SK-N-MC (cell line): ENCODE data around the gene CABCOCO1.

Source experiments
- DNase-seq: peaks from one replicate; pipeline ENCODE4 v3.0.0-alpha.2; 2011; ENCODE audit warnings: low read depth, low spot score
- H3K27ac ChIP-seq: fragments of 200-600 bp; sonication (generic); 2 replicates; pipeline ENCODE4 v1.5.1; 2016; ENCODE audit warnings: mixed run types
- H3K36me3 ChIP-seq: fragments of 200-600 bp; sonication (generic); 2 replicates; pipeline ENCODE4 v1.6.1; 2017; ENCODE audit warnings: antibody characterized with exemption, low read length, mixed read lengths; ENCODE audit not compliant: insufficient read depth
- H3K4me3 ChIP-seq: fragments of 200-600 bp; sonication (generic); 2 replicates; pipeline ENCODE4 v1.5.1; 2016
- H3K9ac ChIP-seq: fragments of 200-600 bp; sonication (generic); 2 replicates; pipeline ENCODE4 v1.8.0; 2017; ENCODE audit warnings: mixed run types, mixed read lengths; ENCODE audit not compliant: insufficient read length
- H3K9me3 ChIP-seq: fragments of 200-600 bp; sonication (generic); 2 replicates; pipeline ENCODE4 v1.6.1; 2017; ENCODE audit warnings: low read depth, mild to moderate bottlenecking, antibody characterized with exemption, low read length, moderate library complexity, mixed read lengths
- EZH2 ChIP-seq: fragments of 200-600 bp; sonication (generic); IDR thresholded peaks from one replicate; pipeline ENCODE4 v1.6.1; 2017; ENCODE audit warnings: antibody characterized with exemption
- FOXP2 ChIP-seq: optimal IDR thresholded peaks from 2 replicates; pipeline ENCODE3; 2011; ENCODE audit warnings: mild to moderate bottlenecking, moderate library complexity; ENCODE audit not compliant: insufficient read depth; ENCODE audit errors: extremely low read length, control extremely low read depth
- POLR2AphosphoS5 ChIP-seq: IDR thresholded peaks from 2 replicates; pipeline ENCODE4 v1.6.1; 2012; ENCODE audit warnings: mild to moderate bottlenecking, low read depth, low read length, borderline replicate concordance

The CABCOCO1 gene

GRCh38 chr10:61627266-61627665 lies 35.5 kb upstream of the CABCOCO1 start:
- TF ChIP-seq POLR2AphosphoS5 (no peak), FOXP2 (no peak), EZH2 (no peak)
- no peak overlapping the region for H3K9ac ChIP-seq
- H3K9me3 ChIP-seq, result no peaks in the 10 kb centered on the region
- no peaks in the 10 kb centered on the region for H3K36me3 ChIP-seq
- no peak for DNase-seq
- no peak overlapping the region for H3K4me3 ChIP-seq
- no peak overlapping the region for H3K27ac ChIP-seq

GRCh38 chr10:61628151-61628874 lies 34.4 kb upstream of the CABCOCO1 start:
- H3K9ac ChIP-seq, result no peak overlapping the region
- H3K9me3 ChIP-seq, result no peaks in the 10 kb centered on the region
- H3K36me3 ChIP-seq, result no peaks in the 10 kb centered on the region
- DNase-seq, result no peak
- no peak overlapping the region for H3K4me3 ChIP-seq
- peak overlapping the region; percentile 46 for H3K27ac ChIP-seq
- TF ChIP-seq POLR2AphosphoS5 (no peak), EZH2 (no peak), FOXP2 (no peak)

DNA sequence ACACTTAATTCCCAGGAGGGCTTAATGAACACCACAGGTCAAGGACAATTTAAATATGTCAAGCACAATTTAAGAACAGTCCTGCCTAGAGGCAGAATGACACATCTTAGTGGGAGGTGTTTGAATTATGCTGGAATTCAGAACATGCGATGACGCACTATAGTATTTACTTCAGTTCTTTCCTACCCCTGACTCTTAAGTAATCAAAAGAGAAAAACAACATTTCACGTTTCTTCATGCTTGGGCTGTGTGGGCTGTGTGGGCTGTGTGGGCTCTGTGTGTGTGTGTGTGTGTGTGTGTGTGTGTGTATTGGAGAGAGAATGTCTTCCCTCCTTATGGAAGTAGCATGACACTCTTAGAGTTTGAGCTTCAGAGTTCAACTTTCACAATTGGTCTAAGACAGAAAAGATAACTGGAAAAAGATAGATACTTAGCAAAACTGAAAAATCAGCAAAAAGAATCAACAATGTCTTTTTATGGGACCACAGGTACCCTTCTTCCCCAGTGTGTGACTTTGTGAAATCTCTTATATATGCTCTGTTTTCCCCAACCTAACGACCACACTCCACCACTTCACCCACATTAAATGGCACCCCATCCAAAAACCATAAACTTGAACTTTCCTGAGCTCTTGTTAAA lies 33.7 kb upstream of the CABCOCO1 start:
- Histone ChIP-seq H3K27ac (no peak overlapping the region), H3K4me3 (no peak overlapping the region), H3K36me3 (no peaks in the 10 kb centered on the region), H3K9me3 (no peaks in the 10 kb centered on the region), H3K9ac (no peak overlapping the region)
- no peak for DNase-seq
- no peak for TF ChIP-seq POLR2AphosphoS5
- TF ChIP-seq EZH2, result no peak
- TF ChIP-seq FOXP2, result no peak

GRCh38 chr10:61629576-61629975 lies 33.2 kb upstream of the CABCOCO1 start:
- no peak overlapping the region for H3K27ac ChIP-seq
- H3K36me3 ChIP-seq, result no peaks in the 10 kb centered on the region
- H3K9me3 ChIP-seq, result no peaks in the 10 kb centered on the region
- DNase-seq, result no peak
- TF ChIP-seq POLR2AphosphoS5, result no peak
- no peak for TF ChIP-seq FOXP2
- TF ChIP-seq EZH2, result no peak
- no peak overlapping the region for H3K9ac ChIP-seq
- H3K4me3 ChIP-seq, result no peak overlapping the region

- no peak for DNase-seq
- TF ChIP-seq FOXP2, result no peak
- no peak for TF ChIP-seq POLR2AphosphoS5
- TF ChIP-seq EZH2, result no peak
- Histone ChIP-seq H3K9me3 (no peaks in the 10 kb centered on the region), H3K9ac (no peak overlapping the region), H3K4me3 (no peak overlapping the region), H3K36me3 (no peaks in the 10 kb centered on the region), H3K27ac (no peak overlapping the region)
These were observed 30.6 kb upstream of the CABCOCO1 start for GRCh38 chr10:61632057-61632670.

GRCh38 chr10:61633665-61634064 lies 29.1 kb upstream of the CABCOCO1 start:
- no peak overlapping the region for H3K27ac ChIP-seq
- H3K4me3 ChIP-seq, result no peak overlapping the region
- DNase-seq, result no peak
- H3K9ac ChIP-seq, result no peak overlapping the region
- TF ChIP-seq POLR2AphosphoS5 (no peak), FOXP2 (no peak), EZH2 (no peak)
- no peaks in the 10 kb centered on the region for H3K9me3 ChIP-seq
- H3K36me3 ChIP-seq, result no peaks in the 10 kb centered on the region

DNA sequence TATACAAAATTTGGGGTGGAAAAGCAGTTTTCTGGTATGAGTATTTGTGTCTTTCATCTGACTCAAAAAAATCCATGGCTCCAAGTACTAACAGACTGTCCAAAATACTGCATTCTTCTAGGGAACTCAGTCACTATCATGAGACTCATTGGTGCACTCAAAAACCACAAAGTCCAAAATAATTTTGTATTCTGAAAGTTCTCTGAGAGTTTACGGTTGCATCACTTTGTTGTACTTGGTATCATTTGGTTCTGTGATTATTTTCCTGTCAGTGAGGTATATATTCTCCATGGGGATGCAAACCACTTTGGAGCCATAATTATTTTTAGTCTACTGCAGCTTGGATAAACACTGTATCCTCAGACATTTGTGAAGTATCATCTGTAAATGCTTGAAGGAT lies 28.0 kb upstream of the CABCOCO1 start:
- Histone ChIP-seq H3K36me3 (no peaks in the 10 kb centered on the region), H3K9me3 (no peaks in the 10 kb centered on the region), H3K4me3 (no peak overlapping the region), H3K9ac (no peak overlapping the region), H3K27ac (no peak overlapping the region)
- TF ChIP-seq POLR2AphosphoS5, result no peak
- no peak for TF ChIP-seq EZH2
- TF ChIP-seq FOXP2, result no peak
- no peak for DNase-seq

- TF ChIP-seq FOXP2, result no peak
- no peak for TF ChIP-seq POLR2AphosphoS5
- TF ChIP-seq EZH2, result no peak
- H3K9me3 ChIP-seq, result no peaks in the 10 kb centered on the region
- H3K27ac ChIP-seq, result no peak overlapping the region
- H3K4me3 ChIP-seq, result no peak overlapping the region
- H3K9ac ChIP-seq, result no peak overlapping the region
- DNase-seq, result no peak
- no peaks in the 10 kb centered on the region for H3K36me3 ChIP-seq
These were observed 27.3 kb upstream of the CABCOCO1 start for GRCh38 chr10:61635471-61635870.

GRCh38 chr10:61635932-61636331 lies 26.8 kb upstream of the CABCOCO1 start:
- H3K4me3 ChIP-seq, result no peak overlapping the region
- H3K9me3 ChIP-seq, result no peaks in the 10 kb centered on the region
- no peak for DNase-seq
- H3K27ac ChIP-seq, result no peak overlapping the region
- no peak for TF ChIP-seq FOXP2
- no peak overlapping the region for H3K9ac ChIP-seq
- no peaks in the 10 kb centered on the region for H3K36me3 ChIP-seq
